Activated gamma-delta T cell treated with anti-CD3 and anti-CD28 coated beads, Interleukin-2, amount 50 U/mL, for 16 hours (primary cell): Measurements from ENCODE around the gene ALPL.

Experiments used
- DNase-seq: peaks from one replicate; pipeline ENCODE4 v3.0.0-alpha.2; 2020; ENCODE audit warnings: low read depth

Gene ALPL

DNA sequence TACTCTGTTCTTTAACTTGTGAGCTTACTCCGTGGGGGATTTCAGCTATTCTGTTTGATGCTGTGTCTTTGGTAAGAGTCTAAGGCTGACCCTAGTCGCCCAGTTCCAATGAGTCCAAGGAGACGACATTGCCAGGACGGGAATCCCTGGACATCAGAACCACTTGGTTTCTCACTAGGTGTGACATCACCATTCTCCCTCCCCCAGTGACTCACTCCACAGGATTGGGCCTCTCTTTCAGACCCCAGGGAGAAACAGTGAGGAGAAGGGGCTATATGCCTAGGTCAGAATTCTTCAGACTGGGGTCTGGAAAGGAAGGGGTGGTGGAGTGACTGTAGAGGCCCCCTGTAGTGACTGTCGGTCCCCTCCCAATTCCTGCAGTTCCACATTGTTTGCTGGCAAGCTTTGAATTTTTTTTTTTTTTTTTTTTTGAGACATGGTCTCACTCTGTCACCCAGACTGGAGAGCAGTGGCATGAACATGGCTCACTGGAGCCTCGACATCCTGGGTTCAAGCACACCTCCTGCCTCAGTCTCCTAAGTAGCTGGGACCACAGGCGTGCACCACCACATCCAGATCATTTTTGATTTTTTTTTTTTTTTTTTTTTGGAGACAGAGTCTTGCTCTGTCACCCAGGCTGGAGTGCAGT, 21.3 kb downstream of the ALPL start:
- no peak for DNase-seq

DNA sequence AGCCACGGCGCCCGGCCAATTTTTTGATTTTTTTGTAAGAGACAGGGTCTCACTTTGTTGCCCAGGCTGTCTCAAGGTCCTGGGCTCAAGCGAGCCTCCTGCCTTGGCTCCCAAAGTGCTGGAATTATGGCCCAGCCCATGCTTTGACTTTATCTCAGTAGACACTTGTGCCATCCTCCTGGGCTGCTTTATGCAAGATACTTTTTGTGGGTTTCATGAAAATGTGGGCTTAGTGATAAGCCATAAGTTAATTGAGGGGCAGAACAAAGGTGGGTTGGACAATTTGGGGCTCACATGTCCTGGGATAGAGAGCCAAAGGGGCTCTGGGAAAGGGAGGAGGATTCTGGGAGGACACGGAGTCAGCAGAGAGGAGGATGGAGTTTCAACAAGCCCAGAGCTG, 22.0 kb downstream of the ALPL start:
- DNase-seq = no peak

DNA sequence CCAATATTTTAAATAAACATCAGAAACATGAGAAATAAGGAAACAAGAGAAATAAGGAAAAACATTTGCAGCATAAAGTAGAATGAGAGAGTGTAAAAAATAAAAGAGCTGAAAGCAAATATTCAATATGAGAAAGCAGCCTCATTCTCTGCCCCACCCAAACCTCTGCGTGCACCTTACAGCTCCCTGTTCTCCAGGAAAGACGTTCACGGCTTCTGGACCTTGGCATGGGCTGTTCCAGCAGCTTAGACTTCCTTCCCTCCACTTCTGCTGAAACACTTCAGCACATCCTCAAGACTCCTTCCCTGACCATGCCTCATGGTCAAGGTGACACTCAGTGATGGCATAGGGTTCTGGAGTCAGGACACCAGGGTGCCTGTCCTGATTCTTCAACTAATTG, 23.3 kb downstream of the ALPL start:
- DNase-seq = no peak

DNA sequence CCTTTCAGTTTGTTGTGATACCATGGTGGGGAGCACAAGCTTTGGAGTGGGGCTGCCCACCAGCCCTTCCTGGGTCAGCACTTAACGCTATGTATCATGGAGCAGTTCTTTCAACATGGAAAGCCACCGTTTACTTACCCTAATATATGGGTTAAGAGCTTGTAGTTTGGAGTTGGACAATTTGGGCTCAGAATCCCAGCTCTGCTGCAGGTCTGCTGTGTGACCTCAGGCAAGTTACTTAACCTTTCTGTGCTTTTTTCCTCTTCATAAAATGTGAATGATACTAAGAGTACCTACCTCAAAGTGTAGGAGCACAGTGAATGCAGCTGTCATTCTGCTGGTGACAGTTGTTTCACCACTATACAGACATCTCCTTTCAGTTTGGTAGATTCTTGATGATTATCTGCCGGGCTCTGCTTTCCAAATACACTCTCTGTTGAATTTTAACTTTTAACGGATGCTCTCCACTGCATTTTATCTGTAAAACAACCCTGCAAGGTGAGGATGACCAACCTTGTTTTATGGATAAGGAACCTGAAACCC, 23.8 kb downstream of the ALPL start:
- no peak for DNase-seq

DNA sequence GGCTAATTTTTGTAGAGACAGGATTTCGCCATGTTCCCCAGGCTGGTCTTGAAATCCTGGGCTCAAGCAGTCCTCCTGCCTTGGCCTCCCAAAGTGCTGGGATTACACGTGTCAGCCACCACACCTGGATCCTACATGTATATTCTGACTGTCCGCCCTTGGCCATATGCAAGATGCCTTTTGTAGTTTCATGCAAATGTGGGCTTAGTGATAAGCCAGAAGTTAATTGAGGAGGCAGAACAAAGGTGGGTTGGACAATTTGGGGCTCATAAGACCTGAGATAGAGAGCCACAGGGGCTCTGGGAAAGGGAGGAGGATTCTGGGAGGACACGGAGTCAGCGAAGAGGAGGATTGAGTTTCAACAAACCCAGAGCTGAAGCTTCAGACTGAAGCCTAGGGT, 24.9 kb downstream of the ALPL start:
- DNase-seq = no peak

DNA sequence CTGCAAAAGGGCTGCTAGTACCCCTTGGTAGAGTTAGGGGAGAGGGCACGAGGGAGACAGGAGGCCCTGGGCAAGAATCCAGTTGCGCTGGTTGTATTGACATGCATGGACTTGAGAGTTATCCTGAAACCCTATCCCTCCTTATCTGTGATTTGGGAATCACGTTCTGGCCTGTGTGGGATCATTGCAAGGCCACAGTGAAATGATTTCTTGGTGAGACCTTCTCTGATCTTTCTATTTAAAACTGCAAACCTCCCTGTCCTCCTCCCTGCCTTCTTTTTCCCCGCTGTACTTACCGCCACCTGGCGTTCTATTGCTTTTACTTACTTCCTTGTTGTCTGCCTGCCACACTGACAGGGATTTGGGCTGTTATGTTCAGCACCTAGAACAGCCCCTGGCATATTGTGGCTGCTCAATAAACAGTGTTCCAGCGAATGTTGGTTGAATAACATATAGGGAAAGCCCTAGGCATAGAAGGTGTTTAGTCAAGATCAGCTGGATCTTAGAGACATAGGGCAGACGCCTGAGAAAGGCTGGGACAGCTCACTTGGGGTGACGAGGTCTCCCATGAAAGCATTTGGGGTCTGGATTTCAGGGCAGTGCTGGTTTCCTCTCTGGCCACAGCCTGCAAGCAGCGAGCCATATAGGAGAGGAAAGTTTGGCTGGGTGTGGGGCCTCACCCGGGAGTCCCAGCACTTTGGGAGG, 25.6 kb downstream of the ALPL start:
- DNase-seq = no peak

DNA sequence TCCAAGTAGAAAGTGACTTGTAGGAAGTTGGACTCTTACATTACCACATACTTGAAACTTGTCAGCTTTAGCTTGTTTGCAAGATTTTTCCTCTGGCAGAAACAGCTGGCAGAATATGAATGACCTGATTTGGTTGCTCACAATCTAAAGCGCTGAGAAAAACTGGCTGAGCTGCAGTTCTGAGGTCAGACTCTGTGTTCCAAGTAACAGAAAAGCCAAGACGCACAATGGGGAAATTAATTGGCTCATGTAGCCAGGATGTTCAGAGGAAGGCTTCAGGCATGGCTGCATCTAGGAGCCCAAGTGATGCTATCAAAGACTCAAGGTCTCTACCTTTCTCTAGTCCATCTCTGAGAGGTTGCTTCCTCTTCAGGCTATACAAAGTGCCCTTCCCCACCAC, 27.0 kb downstream of the ALPL start:
- DNase-seq = no peak

DNA sequence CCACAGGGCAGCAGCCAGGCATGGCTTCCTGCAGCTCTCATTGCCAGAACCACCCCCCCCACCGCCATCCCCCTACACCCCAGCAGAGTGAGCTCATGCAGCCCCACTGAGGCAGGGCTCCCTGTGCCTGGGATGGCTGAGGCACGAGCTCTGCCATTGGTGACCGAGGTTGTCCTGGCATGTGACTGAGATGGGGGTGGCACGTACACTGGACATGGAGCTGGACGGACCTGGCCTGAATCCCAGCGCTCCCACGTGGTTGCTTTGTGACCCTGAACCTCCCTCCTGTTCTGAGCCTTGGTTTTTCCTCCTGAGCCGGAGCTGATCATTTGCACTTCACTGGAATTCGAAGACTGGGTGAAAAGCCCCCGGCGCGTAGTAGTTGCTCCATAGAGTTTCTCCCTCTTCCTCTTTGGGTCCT, 28.3 kb downstream of the ALPL start:
- DNase-seq = no peak

DNA sequence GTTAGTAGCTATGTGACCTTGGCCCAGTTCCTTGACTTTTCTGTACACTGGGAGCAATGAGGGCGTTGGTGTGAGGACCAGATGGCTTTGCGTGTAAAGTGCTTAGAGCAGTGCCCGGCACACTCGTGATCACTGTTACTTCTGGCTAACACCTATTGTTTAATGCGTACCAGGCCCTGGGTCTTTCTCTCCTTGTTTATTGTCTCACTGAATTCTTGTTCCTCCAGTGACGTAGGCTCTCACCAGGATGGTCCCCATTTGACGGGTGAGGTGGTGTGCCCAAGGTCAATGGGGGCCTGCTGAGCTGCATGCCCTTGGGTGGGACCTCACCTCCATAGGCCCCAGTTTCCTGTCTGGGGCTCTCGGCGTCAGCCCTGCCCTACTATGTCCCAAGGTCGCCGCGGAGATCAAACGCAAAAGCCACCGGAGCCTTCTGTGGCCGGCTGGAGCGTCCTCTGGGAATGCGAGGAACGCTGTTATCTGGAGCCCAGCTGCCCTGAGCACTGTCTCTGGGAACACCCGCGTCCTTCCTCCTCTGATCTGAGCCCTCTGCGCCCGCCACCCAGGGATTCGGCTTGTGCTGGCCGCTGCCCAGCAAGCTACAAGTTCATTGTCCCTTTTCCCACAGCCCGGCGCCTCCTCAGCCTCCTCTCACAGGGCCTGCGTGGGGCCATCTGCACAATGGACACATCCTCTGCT, 28.9 kb downstream of the ALPL start:
- DNase-seq = no peak

DNA sequence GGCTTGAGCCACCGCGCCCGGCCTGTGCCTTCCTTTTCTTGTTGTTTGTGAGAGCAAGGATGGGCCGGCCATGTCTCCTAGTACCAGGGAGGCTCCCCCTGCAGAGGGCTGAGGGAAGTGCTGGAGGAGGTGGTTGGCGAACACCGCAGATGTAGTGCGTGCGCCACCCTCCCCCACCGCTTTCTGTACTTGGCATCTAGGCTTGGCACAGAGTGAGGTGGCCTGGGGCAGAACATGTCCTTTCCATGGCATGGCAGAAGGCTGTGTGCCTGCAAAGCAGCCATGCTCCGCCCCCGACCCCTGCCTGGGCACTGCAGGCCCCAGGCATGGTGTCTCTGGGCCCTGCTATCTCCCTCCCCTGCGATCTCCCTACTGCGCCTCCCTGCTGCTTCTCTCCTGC, 30.7 kb downstream of the ALPL start:
- no peak for DNase-seq

DNA sequence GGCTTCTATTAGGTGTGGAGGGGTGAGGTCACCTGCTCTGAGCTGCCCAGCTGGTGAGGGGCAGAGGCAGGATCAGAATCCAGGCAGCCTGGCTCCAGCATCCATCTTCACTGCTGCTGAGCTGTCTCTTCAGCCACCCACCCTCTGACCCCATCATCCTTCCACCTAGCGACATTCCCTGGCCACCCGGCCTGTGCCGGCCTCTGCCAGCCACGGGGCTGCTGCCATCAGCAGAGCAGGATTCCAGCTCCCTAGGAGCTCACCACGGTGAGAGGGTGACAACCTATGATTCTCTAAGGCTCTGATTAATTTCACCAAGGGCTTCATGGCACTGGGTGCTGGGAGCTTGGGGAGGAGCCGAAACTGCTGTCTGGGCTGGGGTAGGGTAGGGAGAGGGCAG, 32.1 kb downstream of the ALPL start:
- DNase-seq = no peak

DNA sequence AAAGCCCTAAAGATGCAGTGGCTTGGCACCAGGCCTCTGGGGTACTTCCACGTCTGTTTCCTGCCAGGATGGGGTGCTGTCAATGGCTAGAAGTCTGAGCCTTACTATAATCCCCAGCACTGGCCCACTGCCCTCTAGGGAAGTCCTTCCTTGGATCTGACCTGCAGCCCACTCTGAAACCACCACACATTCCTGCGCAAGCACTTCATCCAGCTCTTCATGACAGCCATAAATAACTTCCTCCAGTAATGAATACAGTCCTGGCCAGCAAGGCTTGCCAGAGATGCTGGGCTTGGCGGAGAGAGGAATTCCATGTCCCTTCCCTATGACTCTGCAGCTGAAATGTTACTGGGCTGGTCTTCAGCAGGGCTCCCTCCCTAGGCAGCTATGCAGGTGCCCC, 32.6 kb downstream of the ALPL start:
- DNase-seq = no peak

DNA sequence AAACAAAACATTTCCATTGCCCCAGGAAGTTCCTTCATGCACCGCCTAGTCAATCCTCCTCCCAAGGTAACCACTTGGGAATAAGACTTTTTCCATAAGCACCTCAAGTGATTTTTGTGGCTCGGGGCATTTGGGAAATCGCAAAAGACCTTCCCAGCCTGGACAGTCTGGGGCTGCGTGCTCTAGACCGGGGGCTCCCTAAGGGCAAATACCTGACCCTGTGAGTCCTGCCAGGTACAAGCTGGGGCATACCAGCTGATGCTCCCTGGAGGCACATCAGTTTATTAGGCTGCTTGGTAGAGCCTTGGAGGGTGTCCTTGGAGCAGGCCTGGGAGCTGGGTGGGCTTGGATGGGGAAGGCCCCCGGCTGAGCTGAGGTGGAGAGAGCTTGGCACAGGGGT, 34.4 kb downstream of the ALPL start:
- DNase-seq = no peak

DNA sequence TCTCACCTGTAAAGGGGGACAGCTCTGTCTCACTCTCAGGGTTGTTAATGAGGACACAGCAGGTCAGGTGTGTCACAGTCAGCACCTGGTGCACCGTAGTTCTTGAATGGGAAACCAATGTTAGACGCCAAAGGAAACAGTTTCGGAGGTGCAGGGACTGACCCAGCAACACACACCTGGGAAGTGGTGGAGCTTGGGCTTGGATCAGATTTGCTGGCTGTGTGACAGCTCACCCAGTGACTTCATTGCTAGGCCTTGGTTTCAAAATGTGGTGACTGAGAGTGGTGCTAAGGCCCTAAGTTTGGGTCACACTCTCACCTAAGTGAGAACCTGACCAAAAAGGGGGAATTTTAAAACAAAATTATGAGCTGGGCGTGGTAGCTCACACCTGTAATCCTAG, 34.9 kb downstream of the ALPL start:
- DNase-seq = no peak

DNA sequence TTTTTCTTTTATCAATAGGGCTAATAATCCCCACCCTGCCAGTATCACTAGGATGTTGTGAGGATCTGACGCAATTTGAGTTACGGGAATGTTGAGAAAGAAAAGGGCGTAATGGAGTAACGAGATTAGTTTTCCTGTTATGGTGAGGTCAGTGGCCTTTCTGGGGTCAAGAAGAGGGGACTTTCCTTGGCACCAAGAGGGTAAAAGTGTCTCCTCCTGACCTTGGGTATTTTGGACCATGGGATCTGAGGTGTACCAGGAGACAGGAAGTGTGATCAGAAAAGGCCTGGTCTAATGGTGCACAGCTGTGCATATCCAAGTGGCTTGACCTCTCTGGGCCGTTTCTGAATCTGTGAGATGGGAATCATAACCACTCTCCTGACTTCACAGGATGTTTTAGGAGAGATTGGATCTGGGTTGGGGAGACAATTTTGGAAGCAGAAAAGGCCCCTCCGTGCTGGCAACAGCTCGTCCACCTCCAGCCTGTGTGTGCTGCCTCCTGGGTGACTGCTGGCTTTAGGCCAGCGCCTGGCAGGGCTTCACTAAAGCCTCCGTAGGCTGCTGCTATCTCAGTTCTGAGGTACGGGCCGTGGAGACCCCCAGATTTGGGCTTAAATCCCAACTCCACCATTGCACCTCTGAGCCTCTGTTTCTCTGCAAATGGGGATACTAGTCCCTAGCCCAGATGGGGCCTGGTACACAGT, 37.1 kb downstream of the ALPL start:
- DNase-seq = no peak

DNA sequence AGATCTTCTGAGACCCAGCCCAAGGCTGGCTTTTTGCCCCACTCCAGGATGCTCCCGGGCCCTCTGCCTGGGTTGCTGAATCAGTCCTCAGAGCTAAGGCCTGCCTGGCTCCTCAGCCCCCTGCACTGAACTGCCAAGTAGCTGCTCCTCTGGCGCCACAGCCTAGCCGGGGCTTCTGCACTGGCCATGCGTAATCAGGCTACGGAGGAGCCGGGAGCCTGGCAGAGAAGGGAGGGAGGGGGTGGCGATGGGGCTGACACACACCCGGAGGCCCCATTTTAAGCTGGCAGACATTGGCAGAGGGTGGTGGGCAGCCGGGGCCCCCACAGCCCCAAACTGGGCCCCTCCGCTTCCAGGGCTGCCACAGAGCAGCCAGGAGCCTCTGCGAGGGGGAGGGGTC, 38.7 kb downstream of the ALPL start:
- DNase-seq = no peak

DNA sequence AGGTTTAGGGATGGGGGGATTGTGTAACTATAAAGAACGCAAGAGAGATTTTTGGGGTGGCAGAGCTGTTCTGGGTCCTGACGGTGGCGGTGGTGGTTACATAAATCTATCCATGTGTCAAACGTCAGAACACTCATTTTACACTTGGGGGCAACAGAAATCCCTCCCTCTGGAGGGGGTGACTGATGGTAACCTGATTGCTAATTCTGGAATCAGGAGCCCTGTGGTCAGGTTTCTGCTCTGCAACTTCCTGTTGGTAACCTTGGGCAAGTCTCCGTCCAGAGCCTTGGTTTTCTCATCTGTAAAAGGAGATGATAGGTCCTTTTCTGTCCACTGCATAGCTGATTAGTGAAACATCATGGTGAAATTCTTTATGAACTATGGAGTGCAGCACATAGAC, 40.9 kb downstream of the ALPL start:
- no peak for DNase-seq

DNA sequence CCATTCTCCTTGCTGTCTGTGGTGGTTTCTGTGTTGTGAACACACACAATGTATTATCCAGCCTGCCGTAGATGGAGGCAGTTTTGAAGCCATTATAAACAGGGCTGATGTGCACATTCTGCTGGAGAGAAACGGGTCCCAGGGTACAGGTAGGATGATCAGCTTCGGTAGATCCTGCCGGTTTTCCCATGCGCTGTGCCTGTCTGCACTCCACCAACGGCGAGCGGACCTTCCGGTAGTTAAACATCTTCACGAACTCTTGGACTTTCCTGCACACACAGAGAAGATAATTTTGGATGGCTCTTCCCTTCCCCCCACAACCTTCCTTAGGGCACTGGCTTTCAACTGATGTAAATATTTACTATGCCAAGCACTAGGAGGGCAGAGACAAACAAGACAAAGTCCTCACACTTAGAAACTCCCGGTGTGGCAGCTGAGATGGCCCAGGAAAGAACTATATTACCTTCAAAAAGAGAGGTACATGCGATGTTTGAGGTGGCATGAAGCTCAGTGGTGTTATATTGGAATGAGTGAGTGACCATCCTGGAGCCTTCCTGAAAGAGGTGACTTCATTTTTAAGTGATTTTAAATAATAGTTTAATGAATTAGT, 41.7 kb downstream of the ALPL start:
- no peak for DNase-seq

DNA sequence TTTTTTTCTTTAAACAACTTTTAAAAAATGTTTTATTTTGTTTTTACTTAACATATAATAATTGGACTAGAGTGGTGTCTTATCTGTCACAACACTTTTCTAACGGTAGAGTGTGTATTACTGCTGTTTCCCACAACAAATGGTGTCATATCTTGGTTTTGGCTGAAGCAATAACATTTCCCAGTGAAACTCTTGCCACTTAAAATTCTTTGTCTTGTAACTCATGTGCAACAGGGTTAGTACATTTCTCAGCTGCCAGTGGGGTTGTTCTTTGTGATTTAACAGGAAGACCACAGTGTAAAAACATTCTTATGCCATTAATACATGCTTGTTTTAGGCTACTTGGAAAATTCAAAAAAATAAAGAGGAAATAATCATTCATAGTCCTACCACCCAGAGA, 43.5 kb downstream of the ALPL start:
- DNase-seq = no peak

DNA sequence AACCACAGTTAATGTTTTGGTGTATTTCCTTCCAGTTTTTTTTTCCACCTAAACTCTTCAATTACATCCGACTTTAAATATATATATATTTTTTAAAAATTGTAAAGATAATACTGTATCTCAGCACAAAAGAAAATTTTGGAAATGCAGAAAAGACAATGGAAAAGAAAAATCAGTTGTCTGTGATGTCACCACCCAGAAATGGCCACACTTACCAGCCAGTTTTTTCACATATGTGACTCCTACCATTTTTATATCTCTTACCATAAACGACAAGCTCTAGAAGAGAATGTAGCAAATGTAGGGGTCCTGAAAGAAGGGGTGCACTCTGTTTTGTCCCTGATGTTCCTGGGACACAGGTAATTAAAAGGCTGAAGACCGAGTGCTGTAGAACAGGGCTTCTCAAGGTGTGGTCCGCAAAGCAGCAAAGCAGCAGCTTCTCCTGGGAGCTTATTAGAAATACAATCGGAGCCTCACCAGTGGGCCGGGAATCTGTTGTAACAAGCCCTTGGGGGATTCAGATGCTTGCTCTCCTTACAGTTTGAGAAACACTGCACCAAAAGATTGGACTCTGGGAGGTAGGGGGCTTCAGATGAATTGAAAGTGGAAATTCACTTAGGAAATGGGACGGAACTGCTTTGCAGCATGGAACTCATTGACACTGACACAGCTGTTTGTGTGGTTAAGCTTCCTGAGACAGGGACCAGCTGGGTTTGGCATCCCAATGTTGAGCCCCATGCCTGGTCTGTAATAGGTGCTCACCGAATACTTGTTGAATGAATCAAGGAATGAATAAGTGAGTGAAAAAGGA, 44.1 kb downstream of the ALPL start:
- DNase-seq = no peak
